Fibroblast of mammary gland (primary cell): Measurements from ENCODE around the gene USP24.

Experiments
- DNase-seq: peaks from one replicate; pipeline ENCODE4 v3.0.0-alpha.2; 2010; ENCODE audit warnings: low read depth
- H3K4me3 ChIP-seq: 2 replicates; pipeline ENCODE4 v1.5.1; 2011; ENCODE audit warnings: low read depth, mild to moderate bottlenecking, low read length, moderate library complexity; ENCODE audit not compliant: control insufficient read depth
- TF ChIP-seq, protein P1 (sequence below): conservative IDR thresholded peaks from 2 replicates; pipeline ENCODE4 v1.5.1; 2011; ENCODE audit warnings: low read depth, low read length, inconsistent platforms; ENCODE audit not compliant: control insufficient read depth, insufficient read depth

USP24 gene

DNA sequence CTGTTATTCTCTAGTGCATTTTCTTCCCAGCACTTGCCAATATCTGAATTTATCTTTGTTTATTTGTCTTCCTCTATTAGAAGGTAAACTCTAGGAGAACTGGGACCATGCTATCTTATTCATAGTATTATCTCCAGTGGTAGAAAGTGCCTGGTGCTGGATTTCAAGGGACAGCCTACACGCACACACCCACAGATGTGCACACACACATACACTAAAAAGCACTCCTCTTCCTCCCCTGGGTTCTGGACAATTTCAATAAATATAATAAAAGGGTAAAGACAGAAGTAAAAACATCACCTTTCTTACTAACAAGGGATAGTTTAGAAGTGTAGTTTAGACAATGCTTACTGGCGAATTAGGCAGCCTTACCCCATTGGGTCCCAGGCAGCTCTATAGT, 28.5 kb upstream of the USP24 start:
- DNase-seq = no peak
- TF ChIP-seq, protein P1, sequence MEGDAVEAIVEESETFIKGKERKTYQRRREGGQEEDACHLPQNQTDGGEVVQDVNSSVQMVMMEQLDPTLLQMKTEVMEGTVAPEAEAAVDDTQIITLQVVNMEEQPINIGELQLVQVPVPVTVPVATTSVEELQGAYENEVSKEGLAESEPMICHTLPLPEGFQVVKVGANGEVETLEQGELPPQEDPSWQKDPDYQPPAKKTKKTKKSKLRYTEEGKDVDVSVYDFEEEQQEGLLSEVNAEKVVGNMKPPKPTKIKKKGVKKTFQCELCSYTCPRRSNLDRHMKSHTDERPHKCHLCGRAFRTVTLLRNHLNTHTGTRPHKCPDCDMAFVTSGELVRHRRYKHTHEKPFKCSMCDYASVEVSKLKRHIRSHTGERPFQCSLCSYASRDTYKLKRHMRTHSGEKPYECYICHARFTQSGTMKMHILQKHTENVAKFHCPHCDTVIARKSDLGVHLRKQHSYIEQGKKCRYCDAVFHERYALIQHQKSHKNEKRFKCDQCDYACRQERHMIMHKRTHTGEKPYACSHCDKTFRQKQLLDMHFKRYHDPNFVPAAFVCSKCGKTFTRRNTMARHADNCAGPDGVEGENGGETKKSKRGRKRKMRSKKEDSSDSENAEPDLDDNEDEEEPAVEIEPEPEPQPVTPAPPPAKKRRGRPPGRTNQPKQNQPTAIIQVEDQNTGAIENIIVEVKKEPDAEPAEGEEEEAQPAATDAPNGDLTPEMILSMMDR = no peak
- H3K4me3 ChIP-seq = no peak overlapping the region

DNA sequence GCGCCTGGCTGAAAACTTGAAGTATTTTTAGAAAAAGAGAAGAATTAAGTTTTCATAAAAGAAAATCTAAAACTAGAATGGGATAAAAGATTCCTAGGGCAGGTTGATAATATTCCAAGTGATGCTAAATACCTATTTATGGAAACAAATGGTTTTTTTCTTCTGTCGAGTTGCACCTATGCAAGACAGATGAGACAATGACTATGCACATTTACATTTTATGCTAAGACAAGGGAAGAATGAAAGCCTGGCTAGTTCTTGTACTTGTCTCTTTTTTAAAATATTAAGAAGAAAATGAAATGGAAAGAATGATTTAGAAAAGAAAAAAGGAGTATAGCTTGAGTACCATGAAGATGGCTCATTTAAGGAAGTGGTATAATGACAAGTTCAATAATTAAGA, 24.4 kb upstream of the USP24 start:
- H3K4me3 ChIP-seq = no peak overlapping the region
- DNase-seq = no peak

DNA sequence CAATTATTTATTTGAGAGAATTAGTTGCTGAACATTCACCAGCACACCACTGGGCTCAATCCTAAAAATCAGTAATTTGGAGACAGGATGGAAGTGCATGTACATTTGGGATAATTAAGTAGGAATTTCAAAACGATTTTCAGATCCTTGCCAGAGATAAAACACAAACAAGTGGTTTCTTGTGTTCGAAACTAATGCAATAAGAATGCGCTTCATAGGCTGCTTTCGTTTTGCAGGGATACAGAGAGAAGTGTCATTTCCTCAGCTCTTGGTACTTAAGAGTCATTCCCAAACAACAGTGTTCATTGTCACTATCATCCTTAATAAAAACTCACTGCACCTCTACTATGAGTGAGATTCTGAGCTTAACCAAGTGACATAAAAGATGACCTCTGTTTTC, 20.6 kb upstream of the USP24 start:
- TF ChIP-seq, protein P1 = no peak
- peak; percentile 82 for DNase-seq
- H3K4me3 ChIP-seq = no peak overlapping the region

More for the DNA sequence above, 24.4 kb upstream of the USP24 start:
- TF ChIP-seq, protein P1 = no peak

DNA sequence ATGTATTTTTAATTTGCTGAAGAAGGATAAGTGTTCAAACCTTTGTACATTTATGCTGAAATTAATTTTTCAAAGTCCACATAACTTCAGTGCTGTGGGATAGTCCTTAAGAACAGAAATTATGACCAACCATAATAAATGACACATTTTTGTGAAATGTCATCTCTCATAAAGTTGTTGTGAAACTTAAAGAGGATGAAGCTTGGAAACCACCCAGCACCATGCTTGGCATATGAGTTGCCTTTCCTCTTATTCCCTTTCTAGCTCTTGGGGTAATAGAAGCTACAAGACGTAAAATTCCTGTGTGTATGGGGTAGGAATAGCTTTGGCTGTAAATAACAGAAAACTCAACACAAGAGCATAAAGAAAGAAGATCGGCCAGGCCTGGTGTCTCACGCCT, 18.9 kb upstream of the USP24 start:
- TF ChIP-seq, protein P1 = no peak

DNA sequence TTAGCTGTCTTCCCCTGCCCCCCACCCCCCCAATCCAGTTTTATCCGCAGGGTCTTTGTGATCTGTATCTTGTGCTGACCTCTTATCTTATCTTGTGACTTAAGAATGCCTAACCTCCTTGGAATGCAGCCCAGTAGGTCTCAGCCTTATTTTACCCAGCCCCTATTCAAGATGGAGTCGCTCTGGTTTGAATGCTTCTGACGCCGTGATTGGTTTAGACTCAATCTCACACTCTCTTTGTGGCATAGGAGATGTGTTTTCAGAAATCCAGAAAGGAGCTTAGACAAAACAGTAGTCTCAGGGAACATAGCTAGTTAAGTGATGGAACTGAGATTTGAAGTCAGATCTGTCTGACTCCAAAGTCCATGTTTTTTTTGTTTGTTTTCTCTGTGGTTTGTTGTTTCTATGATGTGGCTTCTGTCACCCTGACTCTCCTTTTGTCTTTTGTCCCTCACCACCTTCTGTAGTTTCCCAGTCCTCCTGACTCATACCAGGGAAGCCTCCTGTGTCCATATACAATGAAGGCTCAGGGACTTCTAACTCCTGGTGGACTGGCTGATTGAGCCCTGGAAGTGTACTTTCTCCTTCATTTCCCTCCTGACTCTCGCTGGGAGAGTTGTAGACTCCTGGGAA, 18.1 kb upstream of the USP24 start:
- TF ChIP-seq, protein P1 = no peak
- no peak for DNase-seq

More for the DNA sequence above, 18.9 kb upstream of the USP24 start:
- H3K4me3 ChIP-seq = no peak overlapping the region
- DNase-seq = peak; percentile 42

DNA sequence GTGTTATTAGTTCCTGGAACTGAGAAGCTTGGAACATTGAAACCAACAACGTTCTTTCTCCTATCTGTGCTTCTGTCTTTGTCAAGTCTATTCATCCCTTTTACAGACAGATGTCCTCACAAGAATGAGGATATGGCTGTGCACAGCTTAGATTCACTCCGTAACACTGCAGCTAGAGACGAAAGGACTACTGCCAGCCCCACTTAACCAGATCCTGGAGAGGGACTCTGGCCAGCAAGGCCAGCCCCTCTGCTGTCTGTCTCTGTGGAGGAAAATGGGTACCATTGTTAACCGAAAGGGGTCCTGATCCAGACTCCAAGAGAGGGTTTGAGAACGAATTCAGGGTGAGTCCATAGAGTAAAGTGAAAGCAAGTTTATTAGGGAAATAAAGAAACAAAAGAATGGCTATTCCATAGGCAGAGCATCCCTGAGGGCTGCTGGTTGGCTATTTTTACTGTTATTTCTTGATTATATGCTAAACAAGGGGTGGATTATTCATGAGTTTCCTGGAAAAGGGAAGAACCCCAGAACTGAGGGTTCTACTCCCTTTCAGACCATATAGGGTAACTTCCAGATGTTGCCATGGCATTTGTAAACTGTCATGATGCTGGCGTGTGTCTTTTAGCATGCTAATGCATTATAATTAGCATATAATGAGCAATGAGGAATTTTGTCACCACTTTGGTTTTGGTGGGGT, 17.4 kb upstream of the USP24 start:
- H3K4me3 ChIP-seq = no peak overlapping the region
- TF ChIP-seq, protein P1 = no peak
- DNase-seq = no peak

More for the DNA sequence above, 18.1 kb upstream of the USP24 start:
- no peak overlapping the region for H3K4me3 ChIP-seq
